Astrocyte (in vitro differentiated cells and primary cell): ENCODE data around the gene LUZP2.

Experiments
- CTCF ChIP-seq: IDR thresholded peaks from 2 replicates; pipeline ENCODE4 v1.5.1; 2011; ENCODE audit warnings: low read depth, mild to moderate bottlenecking, inconsistent platforms, low read length, moderate library complexity; ENCODE audit not compliant: insufficient read depth
- EZH2 ChIP-seq: IDR thresholded peaks from 2 replicates; pipeline ENCODE4 v1.6.1; 2012; ENCODE audit warnings: mild to moderate bottlenecking, low read length, inconsistent platforms; ENCODE audit not compliant: insufficient read depth

GRCh38 chr11:24833573-24833972 lies 336.7 kb downstream of the LUZP2 start:
- TF ChIP-seq CTCF (no peak), EZH2 (no peak)
